NCI-H146 (cell line): ENCODE measurements around the gene PRRC2A.

Experiments
- DNase-seq: peaks from one replicate; lab custom pipeline; 2025; lab: John Stamatoyannopoulos, UW

Gene PRRC2A

GRCh38 chr6:31666337-31666965 lies 45.9 kb downstream of the PRRC2A start:
- no peak for DNase-seq

GRCh38 chr6:31669676-31670075 lies 49.2 kb downstream of the PRRC2A start, which contains the start of gene LY6G5B:
Gene LY6G5B, plus strand, starts transcription at chr6:31669976. Its CDS starts 975 bp downstream, at chr6:31670951.
- no peak for DNase-seq

GRCh38 chr6:31676322-31676903 lies 55.9 kb downstream of the PRRC2A start:
- no peak for DNase-seq

GRCh38 chr6:31676904-31677303 lies 56.4 kb downstream of the PRRC2A start:
- no peak for DNase-seq

GRCh38 chr6:31677955-31678354 lies 57.4 kb downstream of the PRRC2A start:
- DNase-seq: no peak

GRCh38 chr6:31680226-31681134 lies 60.0 kb downstream of the PRRC2A start, which contains the start of gene LY6G5C:
Gene LY6G5C, minus strand, starts transcription at chr6:31681067. Its CDS starts 694 bp downstream, at chr6:31680373.
- DNase-seq: peak; percentile 83

DNA sequence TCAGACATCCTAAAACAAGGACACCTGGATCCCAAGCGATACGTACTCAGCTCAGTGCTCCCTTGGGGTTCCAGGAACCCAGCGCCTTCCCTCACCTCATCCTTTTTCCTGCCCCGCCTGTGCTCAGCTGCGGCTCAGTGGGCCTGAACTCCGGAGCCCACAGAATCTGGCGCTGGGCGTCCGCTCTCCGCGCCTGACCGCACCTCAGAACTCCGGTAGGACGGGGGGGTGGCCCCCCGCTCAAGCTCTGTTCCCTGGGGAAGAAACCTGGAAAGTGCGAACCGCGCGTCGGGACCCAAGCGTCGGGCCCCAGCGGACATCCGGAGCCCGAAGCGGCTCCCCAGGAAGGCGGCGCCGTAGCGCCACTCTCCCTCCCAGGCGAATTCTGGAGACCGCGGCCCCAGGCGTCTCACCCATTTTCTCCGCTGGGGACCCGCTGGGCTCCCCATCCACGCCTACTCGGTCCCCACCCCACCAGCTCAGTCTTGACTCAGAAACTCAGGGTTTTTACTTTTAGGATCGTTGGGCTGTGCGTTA lies 60.7 kb downstream of the PRRC2A start:
- DNase-seq: peak; percentile 48

GRCh38 chr6:31683591-31683990 lies 63.1 kb downstream of the PRRC2A start:
- peak; percentile 44 for DNase-seq

GRCh38 chr6:31686483-31686882 lies 66.0 kb downstream of the PRRC2A start:
- no peak for DNase-seq

GRCh38 chr6:31687321-31687720 lies 66.8 kb downstream of the PRRC2A start:
- no peak for DNase-seq
